ENCODE measurements around the gene KCNK3. TPM values are rescaled to one million over a fixed set of nuclear protein-coding genes. Genes with fewer than 3 reads are reported as not detected.

The KCNK3 gene
- total and polyA plus RNA-seq, 2 of the 13 experiments (the other 11 are each of a cell fraction or from before 2014, with no cell fraction given): not detected

GRCh38 chr2:26658691-26659346, 33.7 kb upstream of the KCNK3 start:
- H3K27ac ChIP-seq (ENCODE audit: extremely low read length, insufficient read depth, low read length): no peak overlapping the region
- H3K4me1 ChIP-seq (ENCODE audit: insufficient read depth, low read length): no peaks in the 10 kb centered on the region
- CTCF ChIA-PET (ENCODE audit: low intra/inter-chr PET ratio, low total read pairs): no interaction called here
- H3K36me3 ChIP-seq (replicated peaks in 1 of 2; ENCODE audit: control insufficient read depth in 1 of 2, insufficient read depth in 2 of 2, low read length in 2 of 2): no peaks in the 10 kb centered on the region
- BruUV-seq (replicated peaks): no TSS peak
- no peak overlapping the region for H3K4me3 ChIP-seq (replicated peaks in 1 of 3; ENCODE audit: insufficient read depth in 1 of 3, low read depth in 2 of 3, low read length in 3 of 3)
- FAIRE-seq: no peak
- intact Hi-C loops (cut with micrococcal nuclease; ENCODE audit: unreplicated experiment) (no loop called here), in situ Hi-C loops (cut with HindIII; ENCODE audit: extremely low pct_ligation_motif_present, low pct_unique_long_range_greater_than_20kb) (no loop called here)
- H3K4me2 ChIP-seq (ENCODE audit: low read depth, low read length): no peak overlapping the region
- H3K79me2 ChIP-seq (ENCODE audit: insufficient read depth, low read length): no peaks in the 10 kb centered on the region
- 18% methylated on average over 6 of the region's 6 CpGs for WGBS (ENCODE audit: low lambda C conversion rate)
- H3K9ac ChIP-seq (ENCODE audit: insufficient read depth, low read depth, low read length): no peak overlapping the region
- no peaks in the 10 kb centered on the region for H4K20me1 ChIP-seq (ENCODE audit: insufficient read depth, low read length)
- no peak for DNase-seq (ENCODE audit: low spot score)
- no peak overlapping the region for H2AFZ ChIP-seq (ENCODE audit: low read length)
- POLR2A ChIA-PET: no interaction called here
- H3K27me3 ChIP-seq (ENCODE audit: control insufficient read depth in 1 of 2, insufficient read depth in 2 of 2, low read length in 2 of 2): peaks cover 0 to 22% of the 10 kb centered on the region in 2 experiments; a peak in 3 of 5 replicates
- H3K9me3 ChIP-seq (ENCODE audit: low read length): no peaks in the 10 kb centered on the region
- no peak for ATAC-seq
- TF ChIP-seq MBNL3 (CRISPR knock-in tag; conservative IDR thresholded peaks at IDR 0.05): no peak
- TF ChIP-seq ZNF367 (CRISPR knock-in tag; IDR thresholded peaks at IDR 0.05; ENCODE audit: borderline replicate concordance): no peak
- TF ChIP-seq ZNF546 (CRISPR knock-in tag; conservative IDR thresholded peaks at IDR 0.05): no peak
- no peak for TF ChIP-seq ATF7-NPFF (CRISPR knock-in tag; IDR thresholded peaks at IDR 0.05; ENCODE audit: low read depth)
- no peak for TF ChIP-seq TBX2 (CRISPR knock-in tag; IDR thresholded peaks at IDR 0.05; ENCODE audit: borderline replicate concordance)
- TF ChIP-seq ZMAT3 (CRISPR knock-in tag; conservative IDR thresholded peaks at IDR 0.05): no peak
- TF ChIP-seq SUZ12 (IDR thresholded peaks at IDR 0.05; ENCODE audit: low read depth, low read length): no peak
- no peak for TF ChIP-seq RFXANK (CRISPR knock-in tag; IDR thresholded peaks at IDR 0.05)
- TF ChIP-seq ZNF891 (CRISPR knock-in tag; IDR thresholded peaks at IDR 0.05): no peak

- H3K9ac ChIP-seq (ENCODE audit: insufficient read depth, low read depth, low read length): no peak overlapping the region
- in situ Hi-C loops (cut with HindIII; ENCODE audit: extremely low pct_ligation_motif_present, low pct_unique_long_range_greater_than_20kb): no loop called here
- no peaks in the 10 kb centered on the region for H3K79me2 ChIP-seq (ENCODE audit: insufficient read depth, low read length)
- H3K27ac ChIP-seq (ENCODE audit: extremely low read length, insufficient read depth, low read length): no peak overlapping the region
- no peak overlapping the region for H3K4me3 ChIP-seq (replicated peaks in 1 of 3; ENCODE audit: insufficient read depth in 1 of 3, low read depth in 2 of 3, low read length in 3 of 3)
- DNase-seq (ENCODE audit: low spot score): no peak
- H3K36me3 ChIP-seq (replicated peaks in 1 of 2; ENCODE audit: control insufficient read depth in 1 of 2, insufficient read depth in 2 of 2, low read length in 2 of 2): no peaks in the 10 kb centered on the region
- no peaks in the 10 kb centered on the region for H3K4me1 ChIP-seq (ENCODE audit: insufficient read depth, low read length)
- H3K4me2 ChIP-seq (ENCODE audit: low read depth, low read length): no peak overlapping the region
- WGBS (ENCODE audit: low lambda C conversion rate): 2% methylated on average over 1 of the region's 1 CpG
- H3K27me3 ChIP-seq (ENCODE audit: control insufficient read depth in 1 of 2, insufficient read depth in 2 of 2, low read length in 2 of 2): peaks cover 0 to 17% of the 10 kb centered on the region in 2 experiments; a peak in 3 of 5 replicates
- ChIA-PET POLR2A (no interaction called here), CTCF (ENCODE audit: low intra/inter-chr PET ratio, low total read pairs) (no interaction called here)
- intact Hi-C loops (cut with micrococcal nuclease; ENCODE audit: unreplicated experiment): no loop called here
- no peak for ATAC-seq
- no peaks in the 10 kb centered on the region for H4K20me1 ChIP-seq (ENCODE audit: insufficient read depth, low read length)
- BruUV-seq (replicated peaks): no TSS peak
- H2AFZ ChIP-seq (ENCODE audit: low read length): no peak overlapping the region
- no peaks in the 10 kb centered on the region for H3K9me3 ChIP-seq (ENCODE audit: low read length)
- FAIRE-seq: no peak
- TF ChIP-seq CREB3 (CRISPR knock-in tag; IDR thresholded peaks at IDR 0.05): no peak
- no peak for TF ChIP-seq RBM22 (optimal IDR thresholded peaks at IDR 0.05; ENCODE audit: low read length)
- TF ChIP-seq THRA (CRISPR knock-in tag; IDR thresholded peaks at IDR 0.05; ENCODE audit: borderline replicate concordance): no peak
- no peak for TF ChIP-seq ZSCAN22 (CRISPR knock-in tag; IDR thresholded peaks at IDR 0.05)
- TF ChIP-seq ZFX (CRISPR knock-in tag; IDR thresholded peaks at IDR 0.05; ENCODE audit: low read depth): no peak
- no peak for TF ChIP-seq CBX5 (CRISPR knock-in tag; IDR thresholded peaks at IDR 0.05; ENCODE audit: borderline replicate concordance)
- TF ChIP-seq CCDC6 (CRISPR knock-in tag; IDR thresholded peaks at IDR 0.05): no peak
- no peak for TF ChIP-seq MAFF (IDR thresholded peaks at IDR 0.05; ENCODE audit: low read depth, low read length)
- TF ChIP-seq CAMTA2 (CRISPR knock-in tag; IDR thresholded peaks at IDR 0.05; ENCODE audit: borderline replicate concordance): no peak
Observed at GRCh38 chr2:26660363-26660962, 32.1 kb upstream of the KCNK3 start.

Data from HepG2 (cell line).